H1 (cell line): ENCODE data around the gene PIF1. TPM values are rescaled to one million over a fixed set of nuclear protein-coding genes. Genes with fewer than 3 reads are reported as not detected.

Experiments
- BACH1 ChIP-seq: IDR thresholded peaks from 2 replicates; pipeline ENCODE4 v1.6.1; 2012; ENCODE audit warnings: low read length, improper control_type of control experiment
- BCL11A ChIP-seq, 2 experiments: IDR thresholded peaks; one replicate each; pipeline ENCODE4 v1.6.1; 2011; ENCODE audit warnings: low read depth in 2 of 2, low read length in 2 of 2, mild to moderate bottlenecking in 2 of 2
- BRCA1 ChIP-seq: IDR thresholded peaks from 2 replicates; pipeline ENCODE4 v1.6.1; 2012; ENCODE audit warnings: low read depth, low read length, improper control_type of control experiment
- CBX5 ChIP-seq: fragments of 300-800, 300-1000 bp; sonication (generic); IDR thresholded peaks from 2 replicates; pipeline ENCODE4 v1.7.1; 2016; ENCODE audit warnings: antibody characterized with exemption, low read length, low read depth
- CTBP2 ChIP-seq: IDR thresholded peaks from 2 replicates; pipeline ENCODE4 v1.7.0; 2011; ENCODE audit warnings: borderline replicate concordance, mild to moderate bottlenecking, moderate library complexity, mixed read lengths, low read length; ENCODE audit not compliant: insufficient read depth, insufficient read length
- CTCF ChIP-seq, 3 experiments: IDR thresholded peaks; 1 replicate in 2 of 3; 2 replicates in 1 of 3; pipeline versions ENCODE4 v1.5.1 to v1.6.1; 2011; ENCODE audit warnings: low read length in 3 of 3, mild to moderate bottlenecking in 3 of 3, inconsistent platforms in 2 of 3, low read depth in 1 of 3, moderate library complexity in 1 of 3; ENCODE audit not compliant: insufficient read depth in 1 of 3; ENCODE audit errors: control extremely low read depth in 1 of 3
- E2F6 ChIP-seq: IDR thresholded peaks from 2 replicates; pipeline ENCODE4 v1.6.1; 2012; ENCODE audit warnings: inconsistent platforms
- EGR1 ChIP-seq: IDR thresholded peaks from 2 replicates; pipeline ENCODE4 v1.6.1; 2011; ENCODE audit warnings: low read depth, low read length, borderline replicate concordance
- EZH2 ChIP-seq: fragments of 200-600 bp; sonication (generic); IDR thresholded peaks from 2 replicates; pipeline ENCODE4 v1.7.1; 2012; ENCODE audit warnings: low read depth, mild to moderate bottlenecking, moderate library complexity, low read length, inconsistent platforms; ENCODE audit not compliant: severe bottlenecking
- JUND ChIP-seq: IDR thresholded peaks from 2 replicates; pipeline ENCODE4 v1.6.1; 2011; ENCODE audit warnings: mild to moderate bottlenecking, improper control_type of control experiment, low read length
- KDM4A ChIP-seq: IDR thresholded peaks from one replicate; pipeline ENCODE4 v1.7.1; 2012; ENCODE audit warnings: low read depth, mild to moderate bottlenecking, moderate library complexity, low read length, inconsistent platforms; ENCODE audit not compliant: severe bottlenecking
- POLR2AphosphoS5 ChIP-seq: IDR thresholded peaks from 2 replicates; pipeline ENCODE4 v1.6.1; 2011; ENCODE audit warnings: low read depth, low read length
- POU5F1 ChIP-seq: IDR thresholded peaks from 2 replicates; pipeline ENCODE4 v1.6.1; 2011; ENCODE audit warnings: low read depth, mild to moderate bottlenecking, low read length, moderate library complexity
- RAD21 ChIP-seq, 2 experiments: IDR thresholded peaks in 1 of 2; conservative IDR thresholded peaks in 1 of 2; 2 replicates each; pipeline ENCODE4 v1.6.1; 2011; ENCODE audit warnings: low read depth in 2 of 2, low read length in 2 of 2, improper control_type of control experiment in 1 of 2, inconsistent platforms in 1 of 2, mild to moderate bottlenecking in 1 of 2, moderate library complexity in 1 of 2
- RXRA ChIP-seq: IDR thresholded peaks from 2 replicates; pipeline ENCODE4 v1.6.1; 2011; ENCODE audit warnings: low read depth, mild to moderate bottlenecking, low read length, moderate library complexity; ENCODE audit not compliant: insufficient read depth
- SIRT6 ChIP-seq: IDR thresholded peaks from one replicate; pipeline ENCODE4 v1.7.1; 2012; ENCODE audit warnings: low read length, inconsistent platforms
- SP1 ChIP-seq: IDR thresholded peaks from 2 replicates; pipeline ENCODE4 v1.6.1; 2011; ENCODE audit warnings: low read depth, low read length
- SP2 ChIP-seq: IDR thresholded peaks from 2 replicates; pipeline ENCODE4 v1.6.1; 2012; ENCODE audit warnings: mild to moderate bottlenecking, low read length, inconsistent platforms
- TBP ChIP-seq: IDR thresholded peaks from 2 replicates; pipeline ENCODE4 v1.6.1; 2011; ENCODE audit warnings: low read depth, low read length, improper control_type of control experiment
- TCF12 ChIP-seq: IDR thresholded peaks from 2 replicates; pipeline ENCODE4 v1.6.1; 2011; ENCODE audit warnings: low read depth, mild to moderate bottlenecking, low read length
- ZNF274 ChIP-seq: IDR thresholded peaks from 2 replicates; pipeline ENCODE4 v1.7.0; 2012; ENCODE audit warnings: low read length, borderline replicate concordance; ENCODE audit errors: extremely low read depth
- polyA plus RNA-seq, 7 experiments: library from polyadenylated mRNA; depleted of rRNA in 3 of 7; stranded (reverse) in 5 of 7; unstranded in 2 of 7; fragments of >200 nt in 5 of 7; fragments of 200-250 nt in 2 of 7; gene quantifications; 1 replicate in 5 of 7; 2 replicates in 1 of 7; 4 replicates in 1 of 7; pipeline versions ENCODE4 v1.2.1 to v1.2.3, GENCODE V29; 2011 to 2013; ENCODE audit warnings: missing spikeins in 2 of 7, mixed read lengths in 2 of 7
- total RNA-seq: library from RNA; stranded (reverse); fragmentation: NEBNext Ultra II Directional; extraction: Animal tissue kit (Norgen Biotek cat#: 25700); gene quantifications from 2 replicates; pipeline ENCODE4 v1.2.1, GENCODE V29; 2021

PIF1 gene
- total and polyA plus RNA-seq, 2 of the 8 experiments (the other 6 are each of a cell fraction or from before 2014, with no cell fraction given) = 73.3 to 138 TPM

- TF ChIP-seq KDM4A (no peak), SIRT6 (no peak), BRCA1 (no peak), EGR1 (no peak), BCL11A (IDR thresholded peaks at IDR 0.05; ENCODE audit: low read depth in 2 of 2, low read length in 2 of 2) (no peak), CTCF (IDR thresholded peaks at IDR 0.05; ENCODE audit: control extremely low read depth in 1 of 3, insufficient read depth in 1 of 3, low read depth in 1 of 3, low read length in 3 of 3) (no peak), E2F6 (no peak), TBP (no peak), ZNF274 (no peak), CBX5 (no peak), TCF12 (no peak), RAD21 (IDR thresholded peaks at IDR 0.05 in 1 of 2, conservative IDR thresholded peaks at IDR 0.05 in 1 of 2; ENCODE audit: low read depth in 2 of 2, low read length in 2 of 2) (no peak), EZH2 (no peak), BACH1 (no peak), RXRA (no peak), CTBP2 (no peak), SP2 (no peak), POLR2AphosphoS5 (peak; percentile 53; the same call in 1 of the 2 replicates), SP1 (peak; percentile 84), POU5F1 (0 out of 2 replicates have a peak, but pooled peaks have one; percentile 9), JUND (no peak)
Measured at GRCh38 chr15:64810497-64811326, 14.7 kb downstream of the PIF1 start (continued).
